Jurkat, Clone E6-1 (cell line): ENCODE results near the gene CNOT10.
"Not testable (repeated sequence)": the region's sequence is repeated elsewhere in the genome, so short reads cannot be mapped to it uniquely, and the experiment has no call there.

Source experiments
- DNase-seq: peaks from one replicate; pipeline ENCODE4 v3.0.0-alpha.2; 2011; ENCODE audit warnings: low read depth, low spot score
- H3K4me3 ChIP-seq: 2 replicates; pipeline ENCODE4 v1.5.1; 2011; ENCODE audit warnings: mild to moderate bottlenecking, low read length, control low read depth, moderate library complexity

CNOT10 gene

GRCh38 chr3:32743470-32743869 lies 58.5 kb downstream of the CNOT10 start:
- not testable (repeated sequence) for DNase-seq, H3K4me3 ChIP-seq

DNA sequence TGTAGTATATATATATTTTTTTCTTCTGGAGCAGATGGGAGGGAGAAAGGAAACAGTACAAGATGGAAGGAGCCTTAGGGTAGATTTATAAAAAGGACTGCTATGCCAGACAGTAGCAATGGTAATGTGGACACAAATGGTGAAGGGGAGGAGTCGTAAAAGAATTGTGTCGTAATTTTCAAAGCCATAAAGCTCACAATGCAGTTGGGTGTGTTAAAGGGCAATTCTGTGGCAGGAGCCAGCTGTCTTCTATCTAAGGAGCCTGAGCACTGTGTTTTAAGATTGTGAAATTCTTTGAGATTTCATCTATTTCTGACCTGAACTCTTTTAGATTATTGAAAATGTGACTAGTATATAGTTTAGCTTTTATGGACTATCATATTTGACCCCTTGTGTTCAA lies 58.9 kb downstream of the CNOT10 start:
- H3K4me3 ChIP-seq = no peak overlapping the region
- no peak for DNase-seq

- no peak for DNase-seq
- no peak overlapping the region for H3K4me3 ChIP-seq
Observed at GRCh38 chr3:32751377-32751776, 66.4 kb downstream of the CNOT10 start.

GRCh38 chr3:32755761-32756160 lies 70.8 kb downstream of the CNOT10 start:
- H3K4me3 ChIP-seq = no peak overlapping the region
- DNase-seq = no peak

DNA sequence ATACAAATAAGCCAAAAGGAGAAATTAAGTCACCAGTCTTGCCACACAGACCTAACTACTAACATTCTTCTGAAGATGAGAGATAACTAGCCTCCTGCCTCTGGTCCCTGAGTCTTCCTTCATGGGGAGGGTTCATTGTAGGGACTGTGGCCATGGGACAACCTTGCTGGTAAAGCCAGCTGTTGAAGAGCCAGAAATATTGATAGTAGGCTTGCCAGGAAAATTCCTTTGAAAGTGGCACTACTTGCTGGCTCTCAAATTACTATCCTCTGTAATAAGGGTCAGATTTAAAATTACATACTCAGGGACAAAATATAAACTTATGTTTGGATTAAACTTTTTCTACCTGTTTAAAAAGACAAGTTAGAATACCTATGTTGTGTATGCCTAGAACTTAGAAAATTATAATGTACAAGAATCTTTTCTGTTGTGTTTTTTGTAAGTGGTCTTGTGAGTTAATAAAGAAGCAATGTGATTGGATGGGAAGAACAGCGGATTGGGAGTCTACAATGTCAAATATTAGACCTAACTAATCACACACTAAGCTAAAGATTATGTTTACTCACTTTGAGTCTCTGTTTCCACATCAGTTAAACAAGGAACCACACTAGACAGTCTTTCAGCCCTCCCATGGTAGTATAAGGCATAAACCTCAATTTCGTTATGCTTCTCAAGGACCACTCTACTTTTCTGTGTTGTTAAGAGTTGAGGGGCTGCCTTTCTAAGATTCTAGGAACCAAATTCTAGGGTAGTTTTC lies 72.8 kb downstream of the CNOT10 start:
- no peak overlapping the region for H3K4me3 ChIP-seq
- no peak for DNase-seq

DNA sequence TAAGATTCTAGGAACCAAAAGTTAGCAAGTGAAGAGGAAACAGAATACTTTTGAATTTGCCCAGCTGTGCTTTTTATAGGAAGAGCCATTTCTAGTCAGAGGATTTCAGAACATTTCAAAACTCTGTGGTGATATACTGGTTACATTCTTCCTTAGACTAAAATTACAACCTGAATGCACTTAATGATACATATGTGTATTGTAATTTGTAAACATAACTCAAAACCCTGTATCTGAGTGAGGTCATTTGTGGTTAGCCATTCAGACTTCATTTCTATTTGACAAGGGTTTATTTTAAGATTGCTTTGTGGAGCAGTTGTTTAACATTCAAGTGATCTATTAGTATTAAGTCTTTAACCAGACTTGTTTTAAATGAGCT lies 73.4 kb downstream of the CNOT10 start:
- H3K4me3 ChIP-seq = no peak overlapping the region
- no peak for DNase-seq

- no peak overlapping the region for H3K4me3 ChIP-seq
- peak; percentile 50 for DNase-seq
Observed at GRCh38 chr3:32759342-32759741, 74.4 kb downstream of the CNOT10 start.

- DNase-seq = no peak
- H3K4me3 ChIP-seq = no peak overlapping the region
Observed at GRCh38 chr3:32764481-32764880, 79.5 kb downstream of the CNOT10 start.

GRCh38 chr3:32778389-32778788 lies 93.4 kb downstream of the CNOT10 start:
- no peak overlapping the region for H3K4me3 ChIP-seq
- DNase-seq = no peak

GRCh38 chr3:32780071-32780734 lies 95.2 kb downstream of the CNOT10 start:
- H3K4me3 ChIP-seq = no peak overlapping the region
- DNase-seq = no peak

- H3K4me3 ChIP-seq = peak overlapping the region; percentile 58
- no peak for DNase-seq
Observed at GRCh38 chr3:32780735-32781210, 95.8 kb downstream of the CNOT10 start.

- H3K4me3 ChIP-seq = peak overlapping the region; percentile 58
- DNase-seq = peak; percentile 30
Observed at GRCh38 chr3:32781211-32781968, 96.4 kb downstream of the CNOT10 start.

GRCh38 chr3:32781969-32782270 lies 96.9 kb downstream of the CNOT10 start:
- not testable (repeated sequence) for DNase-seq, H3K4me3 ChIP-seq

DNA sequence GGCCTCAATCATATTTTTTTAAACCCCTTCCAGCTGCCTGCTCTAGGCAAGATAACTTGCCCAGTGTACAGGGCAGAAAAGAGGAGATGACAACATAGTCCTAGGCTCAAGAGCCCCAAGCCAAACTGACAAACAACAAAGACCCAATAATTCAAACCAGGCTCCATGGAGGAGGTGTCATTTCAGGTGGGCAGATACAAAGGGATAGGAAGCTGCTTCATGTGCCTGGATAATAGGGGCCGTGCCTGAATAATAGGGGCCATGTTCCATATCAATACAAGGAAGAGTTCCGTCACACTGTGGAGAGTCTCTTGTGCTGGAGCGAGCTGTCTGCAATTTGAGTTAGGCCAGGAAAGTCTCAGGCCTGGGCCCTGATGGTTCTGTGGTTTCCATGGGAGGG lies 97.4 kb downstream of the CNOT10 start:
- no peak overlapping the region for H3K4me3 ChIP-seq
- DNase-seq = no peak

DNA sequence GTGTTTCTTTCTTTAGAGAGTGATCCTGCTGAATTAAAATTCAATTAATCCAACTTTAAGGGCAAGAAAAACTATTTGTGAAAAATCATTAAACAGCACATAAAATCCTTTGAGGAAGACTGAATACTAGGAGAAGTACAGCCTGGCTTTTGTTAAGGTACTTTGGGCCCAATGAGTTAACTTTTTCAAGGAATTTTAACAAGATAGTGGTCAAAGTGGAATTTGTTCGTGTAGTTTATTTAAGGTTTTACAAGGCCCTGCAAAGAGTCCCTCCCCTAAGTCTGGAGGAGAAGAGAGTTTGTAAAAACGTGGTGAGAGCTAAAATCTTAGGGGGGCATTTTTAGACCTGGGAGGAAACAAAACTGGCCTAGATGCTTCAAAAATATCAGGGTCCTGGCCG lies 106.8 kb downstream of the CNOT10 start:
- H3K4me3 ChIP-seq = no peak overlapping the region
- no peak for DNase-seq

GRCh38 chr3:32794487-32795308 lies 109.7 kb downstream of the CNOT10 start:
- no peak for DNase-seq
- no peak overlapping the region for H3K4me3 ChIP-seq

DNA sequence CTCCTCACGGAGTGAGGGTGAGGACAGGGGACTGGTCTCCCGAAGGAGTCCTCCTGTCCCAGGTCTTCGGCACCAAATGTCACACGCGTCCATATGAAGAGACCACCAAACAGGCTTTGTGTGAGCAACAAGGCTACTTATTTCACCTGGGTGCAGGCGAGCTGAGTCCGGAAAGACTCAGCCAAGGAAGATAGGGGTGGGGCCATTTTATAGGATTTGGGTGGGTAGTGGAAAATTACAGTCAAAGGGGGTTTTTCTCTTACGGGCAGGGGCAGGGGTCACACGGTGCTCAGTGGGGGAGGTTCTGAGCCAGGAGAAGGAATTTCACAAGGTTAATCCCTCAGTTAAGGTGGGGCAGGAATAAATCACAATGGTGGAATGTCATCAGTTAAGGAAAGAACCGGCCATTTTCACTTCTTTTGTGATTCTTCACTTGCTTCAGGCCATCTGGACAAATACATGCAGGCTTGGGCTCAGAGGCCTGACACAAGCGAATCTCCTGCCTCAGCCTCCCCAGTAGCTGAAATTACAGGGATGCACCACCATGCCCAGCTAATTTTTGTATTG lies 111.5 kb downstream of the CNOT10 start:
- DNase-seq, H3K4me3 ChIP-seq: not testable (repeated sequence)

- no peak overlapping the region for H3K4me3 ChIP-seq
- DNase-seq = no peak
Observed at GRCh38 chr3:32797776-32798175, 112.8 kb downstream of the CNOT10 start.

DNA sequence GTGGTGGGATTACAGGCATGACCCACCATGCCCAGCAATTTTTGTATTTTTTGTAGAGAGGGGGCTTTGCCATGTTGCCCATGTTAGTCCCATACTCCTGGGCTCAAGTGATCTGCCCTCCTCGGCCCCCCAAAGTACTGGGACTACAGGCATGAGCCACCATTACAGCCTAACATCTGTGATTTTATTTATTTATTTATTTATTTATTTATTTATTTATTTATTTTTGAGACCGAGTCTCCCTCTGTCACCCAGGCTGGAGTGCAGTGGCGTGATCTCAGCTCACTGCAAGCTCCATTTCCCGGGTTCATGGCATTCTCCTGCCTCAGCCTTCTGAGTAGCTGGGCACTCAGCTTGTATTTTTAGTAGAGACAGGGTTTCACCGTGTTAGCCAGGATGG lies 116.5 kb downstream of the CNOT10 start:
- not testable (repeated sequence) for DNase-seq, H3K4me3 ChIP-seq
